Panc1 (cell line): ENCODE results near the gene PRXL2A. TPM values are rescaled to one million over a fixed set of nuclear protein-coding genes. Genes with fewer than 3 reads are reported as not detected.
"Not testable (repeated sequence)": the region's sequence is repeated elsewhere in the genome, so short reads cannot be mapped to it uniquely, and the experiment has no call there.

Source experiments
- ATAC-seq: fragments of 200-7000 bp; cut with Tn5 transposase; 2 replicates; pipeline ENCODE4 v1.9.1; 2020; ENCODE audit warnings: mild to moderate bottlenecking, moderate library complexity
- BruUV-seq: library from RNA; stranded (reverse); fragments of 400-500 nt; replicated peaks from 2 replicates; lab custom pipeline; 2021; lab: Mats Ljungman, UMichigan
- CTCF ChIA-PET: fragments of 300-600 bp; sonication (Branson Sonifier 250); formaldehyde crosslinking; loops from one replicate; lab custom pipeline; 2022; ENCODE audit warnings: antibody characterized with exemption; lab: Charles Lee
- POLR2A ChIA-PET: fragments of 300-600 bp; sonication (Branson Sonifier 250); formaldehyde crosslinking; loops from one replicate; lab custom pipeline; 2022; ENCODE audit warnings: antibody characterized with exemption; lab: Charles Lee
- DNase-seq: peaks from one replicate; pipeline ENCODE4 v3.0.0-alpha.2; 2010; ENCODE audit warnings: low read depth, low spot score
- H3K27ac ChIP-seq: 2 replicates; pipeline ENCODE4 v1.5.1; 2011; ENCODE audit warnings: mild to moderate bottlenecking, low read length, inconsistent platforms
- H3K27me3 ChIP-seq: fragments of 200-500 bp; sonication (Bioruptor generic); 2 replicates; pipeline ENCODE4 v1.6.0; 2014; ENCODE audit warnings: low read length, inconsistent platforms; ENCODE audit not compliant: control insufficient read depth, insufficient read depth
- H3K36me3 ChIP-seq: fragments of 200-500 bp; sonication (Bioruptor generic); 2 replicates; pipeline ENCODE4 v1.5.1; 2014; ENCODE audit warnings: inconsistent platforms, mild to moderate bottlenecking, low read length, moderate library complexity; ENCODE audit not compliant: control insufficient read depth, insufficient read depth
- H3K4me1 ChIP-seq: 2 replicates; pipeline ENCODE4 v1.5.1; 2011; ENCODE audit warnings: inconsistent platforms, mild to moderate bottlenecking, low read length, moderate library complexity; ENCODE audit not compliant: control insufficient read depth, insufficient read depth
- H3K4me3 ChIP-seq, 2 experiments: 2 replicates each; pipeline ENCODE4 v1.5.1; 2011 to 2012; ENCODE audit warnings: low read depth in 2 of 2, low read length in 2 of 2, mild to moderate bottlenecking in 2 of 2, inconsistent platforms in 1 of 2, moderate library complexity in 1 of 2
- H3K9me3 ChIP-seq: fragments of 200-500 bp; sonication (Bioruptor generic); 2 replicates; pipeline ENCODE4 v1.5.1; 2014; ENCODE audit warnings: low read depth, mild to moderate bottlenecking, inconsistent platforms, low read length, moderate library complexity; ENCODE audit not compliant: control insufficient read depth, insufficient read depth
- POLR2AphosphoS5 ChIP-seq: IDR thresholded peaks from 2 replicates; pipeline ENCODE4 v1.6.1; 2012; ENCODE audit warnings: mild to moderate bottlenecking, low read depth, low read length, moderate library complexity
- SIN3A ChIP-seq: IDR thresholded peaks from 2 replicates; pipeline ENCODE4 v1.6.1; 2012; ENCODE audit warnings: low read depth, mild to moderate bottlenecking, low read length, moderate library complexity, borderline replicate concordance; ENCODE audit not compliant: insufficient read depth
- TCF7L2 ChIP-seq: IDR thresholded peaks from 2 replicates; pipeline ENCODE4 v1.6.1; 2011; ENCODE audit warnings: mild to moderate bottlenecking, low read depth, low read length, inconsistent platforms
- in situ Hi-C: cut with HindIII; loops from 2 replicates; pipeline ENCODE4 v1.10.0; 2016; ENCODE audit warnings: low sequenced_read_pairs, low pct_unique_long_range_greater_than_20kb
- intact Hi-C: fragments of 100-400 bp; cut with micrococcal nuclease; formaldehyde crosslinking; loops from one replicate; pipeline ENCODE4 v1.10.0; 2022; ENCODE audit not compliant: unreplicated experiment
- total RNA-seq: library from RNA; stranded (reverse); gene quantifications from one replicate; pipeline ENCODE4 v1.2.1, GENCODE V29; 2021; ENCODE audit not compliant: unreplicated experiment
- TF ChIP-seq, protein P1 (sequence below), 2 experiments: IDR thresholded peaks; 2 replicates each; pipeline ENCODE4 v1.6.1; 2011 to 2012; ENCODE audit warnings: low read depth in 2 of 2, control low read depth in 1 of 2, low read length in 1 of 2, mild to moderate bottlenecking in 1 of 2, moderate library complexity in 1 of 2; ENCODE audit not compliant: insufficient read depth in 1 of 2
- TF ChIP-seq, protein P2 (sequence below): fragments of 450-650 bp; IDR thresholded peaks from 2 replicates; pipeline ENCODE4 v1.5.1; 2017; ENCODE audit warnings: mild to moderate bottlenecking

Gene PRXL2A
- total RNA-seq, 1 experiment from 2014 or later = 89.0 TPM

DNA sequence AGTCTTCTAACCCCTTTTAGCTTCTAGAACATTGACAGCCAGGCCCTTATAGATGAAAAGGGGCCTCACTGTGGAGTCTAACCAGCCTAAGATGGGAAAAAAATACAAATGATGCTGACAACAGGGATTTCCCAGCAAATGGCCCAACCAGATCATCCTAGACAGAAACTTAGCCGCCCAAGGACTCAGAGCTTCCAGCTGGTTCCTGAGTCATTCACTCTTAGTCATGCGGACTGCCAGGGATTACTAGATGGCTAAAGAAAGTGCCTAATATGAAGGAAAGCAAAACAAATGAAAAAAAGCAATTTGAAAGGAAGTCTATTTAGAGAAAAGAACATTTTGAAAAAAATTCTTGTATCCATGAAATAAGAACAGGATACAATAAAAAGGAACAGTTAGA, 69.5 kb downstream of the PRXL2A start:
- TF ChIP-seq, protein P1, sequence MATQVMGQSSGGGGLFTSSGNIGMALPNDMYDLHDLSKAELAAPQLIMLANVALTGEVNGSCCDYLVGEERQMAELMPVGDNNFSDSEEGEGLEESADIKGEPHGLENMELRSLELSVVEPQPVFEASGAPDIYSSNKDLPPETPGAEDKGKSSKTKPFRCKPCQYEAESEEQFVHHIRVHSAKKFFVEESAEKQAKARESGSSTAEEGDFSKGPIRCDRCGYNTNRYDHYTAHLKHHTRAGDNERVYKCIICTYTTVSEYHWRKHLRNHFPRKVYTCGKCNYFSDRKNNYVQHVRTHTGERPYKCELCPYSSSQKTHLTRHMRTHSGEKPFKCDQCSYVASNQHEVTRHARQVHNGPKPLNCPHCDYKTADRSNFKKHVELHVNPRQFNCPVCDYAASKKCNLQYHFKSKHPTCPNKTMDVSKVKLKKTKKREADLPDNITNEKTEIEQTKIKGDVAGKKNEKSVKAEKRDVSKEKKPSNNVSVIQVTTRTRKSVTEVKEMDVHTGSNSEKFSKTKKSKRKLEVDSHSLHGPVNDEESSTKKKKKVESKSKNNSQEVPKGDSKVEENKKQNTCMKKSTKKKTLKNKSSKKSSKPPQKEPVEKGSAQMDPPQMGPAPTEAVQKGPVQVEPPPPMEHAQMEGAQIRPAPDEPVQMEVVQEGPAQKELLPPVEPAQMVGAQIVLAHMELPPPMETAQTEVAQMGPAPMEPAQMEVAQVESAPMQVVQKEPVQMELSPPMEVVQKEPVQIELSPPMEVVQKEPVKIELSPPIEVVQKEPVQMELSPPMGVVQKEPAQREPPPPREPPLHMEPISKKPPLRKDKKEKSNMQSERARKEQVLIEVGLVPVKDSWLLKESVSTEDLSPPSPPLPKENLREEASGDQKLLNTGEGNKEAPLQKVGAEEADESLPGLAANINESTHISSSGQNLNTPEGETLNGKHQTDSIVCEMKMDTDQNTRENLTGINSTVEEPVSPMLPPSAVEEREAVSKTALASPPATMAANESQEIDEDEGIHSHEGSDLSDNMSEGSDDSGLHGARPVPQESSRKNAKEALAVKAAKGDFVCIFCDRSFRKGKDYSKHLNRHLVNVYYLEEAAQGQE (IDR thresholded peaks at IDR 0.05; ENCODE audit: insufficient read depth in 1 of 2, low read depth in 2 of 2, low read length in 1 of 2) = no peak
- TF ChIP-seq SIN3A (no peak), TCF7L2 (no peak), POLR2AphosphoS5 (no peak)
- TF ChIP-seq, protein P2, sequence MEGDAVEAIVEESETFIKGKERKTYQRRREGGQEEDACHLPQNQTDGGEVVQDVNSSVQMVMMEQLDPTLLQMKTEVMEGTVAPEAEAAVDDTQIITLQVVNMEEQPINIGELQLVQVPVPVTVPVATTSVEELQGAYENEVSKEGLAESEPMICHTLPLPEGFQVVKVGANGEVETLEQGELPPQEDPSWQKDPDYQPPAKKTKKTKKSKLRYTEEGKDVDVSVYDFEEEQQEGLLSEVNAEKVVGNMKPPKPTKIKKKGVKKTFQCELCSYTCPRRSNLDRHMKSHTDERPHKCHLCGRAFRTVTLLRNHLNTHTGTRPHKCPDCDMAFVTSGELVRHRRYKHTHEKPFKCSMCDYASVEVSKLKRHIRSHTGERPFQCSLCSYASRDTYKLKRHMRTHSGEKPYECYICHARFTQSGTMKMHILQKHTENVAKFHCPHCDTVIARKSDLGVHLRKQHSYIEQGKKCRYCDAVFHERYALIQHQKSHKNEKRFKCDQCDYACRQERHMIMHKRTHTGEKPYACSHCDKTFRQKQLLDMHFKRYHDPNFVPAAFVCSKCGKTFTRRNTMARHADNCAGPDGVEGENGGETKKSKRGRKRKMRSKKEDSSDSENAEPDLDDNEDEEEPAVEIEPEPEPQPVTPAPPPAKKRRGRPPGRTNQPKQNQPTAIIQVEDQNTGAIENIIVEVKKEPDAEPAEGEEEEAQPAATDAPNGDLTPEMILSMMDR = no peak
- BruUV-seq = no TSS peak
- H3K4me3 ChIP-seq = no peak overlapping the region
- POLR2A ChIA-PET = no interaction called here
- ATAC-seq (no peak), DNase-seq (no peak)
- H3K36me3 ChIP-seq = no peaks in the 10 kb centered on the region
- H3K4me1 ChIP-seq = no peaks in the 10 kb centered on the region
- peaks cover 8% of the 10 kb centered on the region; the same call in 1 of the 2 replicates for H3K9me3 ChIP-seq
- intact Hi-C loops = no loop called here
- H3K27ac ChIP-seq = no peak overlapping the region
- CTCF ChIA-PET = no interaction called here
- H3K27me3 ChIP-seq = no peaks in the 10 kb centered on the region
- in situ Hi-C loops = no loop called here

DNA sequence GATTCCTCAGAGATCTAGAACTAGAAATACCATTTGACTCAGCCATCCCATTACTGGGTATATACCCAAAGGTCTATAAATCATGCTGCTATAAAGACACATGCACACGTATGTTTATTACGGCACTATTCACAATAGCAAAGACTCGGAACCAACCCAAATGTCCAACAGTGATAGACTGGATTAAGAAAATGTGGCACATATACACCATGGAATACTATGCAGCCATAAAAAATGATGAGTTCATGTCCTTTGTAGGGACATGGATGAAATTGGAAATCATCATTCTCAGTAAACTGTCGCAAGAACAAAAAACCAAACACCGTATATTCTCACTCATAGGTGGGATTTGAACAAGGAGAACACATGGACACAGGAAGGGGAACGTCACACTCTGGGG, 72.0 kb downstream of the PRXL2A start:
- POLR2A ChIA-PET, H3K36me3 ChIP-seq, CTCF ChIA-PET, DNase-seq, H3K4me3 ChIP-seq, H3K9me3 ChIP-seq, H3K4me1 ChIP-seq, H3K27ac ChIP-seq, BruUV-seq, ATAC-seq, intact Hi-C loops, H3K27me3 ChIP-seq, in situ Hi-C loops: not testable (repeated sequence)

DNA sequence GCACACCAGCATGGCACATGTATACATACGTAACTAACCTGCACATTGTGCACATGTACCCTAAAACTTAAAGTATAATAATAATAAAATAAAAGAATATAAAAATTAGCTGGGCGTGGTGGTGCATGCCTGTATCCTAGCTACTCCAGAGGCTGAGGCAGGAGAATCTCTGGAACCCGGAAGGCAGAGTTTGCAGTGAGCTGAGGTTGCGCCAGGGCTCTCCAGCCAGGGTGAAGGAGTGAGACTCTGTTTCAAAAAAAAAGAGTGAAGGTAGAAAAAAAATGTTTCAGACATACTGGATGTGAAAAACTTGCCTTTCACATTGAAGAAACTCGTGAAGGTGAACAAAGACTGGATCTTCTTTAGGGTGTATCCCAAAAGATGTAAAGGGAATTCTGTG, 72.5 kb downstream of the PRXL2A start:
- in situ Hi-C loops (no loop called here), intact Hi-C loops (no loop called here)
- Histone ChIP-seq H3K9me3 (peaks cover 8% of the 10 kb centered on the region; the same call in 1 of the 2 replicates), H3K4me1 (no peaks in the 10 kb centered on the region), H3K4me3 (no peak overlapping the region), H3K36me3 (no peaks in the 10 kb centered on the region), H3K27me3 (no peaks in the 10 kb centered on the region), H3K27ac (no peak overlapping the region)
- DNase-seq (no peak), ATAC-seq (no peak)
- ChIA-PET POLR2A (no interaction called here), CTCF (no interaction called here)
- BruUV-seq = no TSS peak
- TF ChIP-seq POLR2AphosphoS5 (no peak), TCF7L2 (no peak), SIN3A (no peak)
- TF ChIP-seq, protein P1 (IDR thresholded peaks at IDR 0.05; ENCODE audit: insufficient read depth in 1 of 2, low read depth in 2 of 2, low read length in 1 of 2) = no peak
- TF ChIP-seq, protein P2 = no peak
